HG03095 (cell line): ENCODE measurements around the gene TANC1.

ENCODE experiments used
- ATAC-seq: cut with Tn5 transposase; IDR thresholded peaks from one replicate; pipeline ENCODE4 v1.9.1; 2021; ENCODE audit warnings: moderate library complexity; ENCODE audit not compliant: unreplicated experiment

TANC1 gene

GRCh38 chr2:159053161-159054031 is 85.0 kb downstream of the TANC1 start:
- no peak for ATAC-seq

DNA sequence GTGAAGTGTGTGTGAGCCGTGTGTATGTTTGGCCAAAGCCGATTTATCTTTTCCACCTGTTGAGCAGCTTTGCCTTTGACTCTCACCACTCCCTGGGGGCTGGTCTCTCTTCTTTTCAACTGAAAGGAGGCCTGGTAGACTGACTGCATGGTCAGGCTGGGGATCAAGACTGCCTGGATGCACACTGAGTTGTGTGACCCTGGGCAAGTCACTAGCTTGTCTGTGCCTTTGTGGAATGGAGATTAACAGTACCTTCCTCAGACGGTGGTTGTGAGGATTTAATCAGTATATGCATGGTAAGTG is 85.5 kb downstream of the TANC1 start:
- no peak for ATAC-seq

GRCh38 chr2:159054985-159055384 is 86.5 kb downstream of the TANC1 start:
- no peak for ATAC-seq

DNA sequence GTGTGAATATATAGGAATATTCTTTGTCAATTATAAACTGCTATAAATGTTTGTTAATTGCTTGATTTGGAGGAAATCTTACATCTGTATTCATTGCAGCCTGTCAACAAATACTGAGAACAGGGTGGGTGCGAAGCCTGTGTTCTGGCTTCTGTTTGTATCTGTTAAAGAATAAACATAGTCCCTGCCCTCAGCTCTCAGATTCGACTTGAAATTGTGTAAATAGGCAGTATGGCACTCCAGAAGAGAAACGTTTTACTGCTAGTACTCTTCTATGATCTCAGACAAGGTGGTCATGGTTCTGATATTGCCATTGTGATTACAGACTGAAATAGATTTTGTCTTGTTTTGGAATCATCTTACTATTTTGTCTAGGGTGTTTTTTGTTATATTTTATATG is 92.1 kb downstream of the TANC1 start:
- no peak for ATAC-seq

- no peak for ATAC-seq
Observed at GRCh38 chr2:159063677-159064076, 95.2 kb downstream of the TANC1 start.

DNA sequence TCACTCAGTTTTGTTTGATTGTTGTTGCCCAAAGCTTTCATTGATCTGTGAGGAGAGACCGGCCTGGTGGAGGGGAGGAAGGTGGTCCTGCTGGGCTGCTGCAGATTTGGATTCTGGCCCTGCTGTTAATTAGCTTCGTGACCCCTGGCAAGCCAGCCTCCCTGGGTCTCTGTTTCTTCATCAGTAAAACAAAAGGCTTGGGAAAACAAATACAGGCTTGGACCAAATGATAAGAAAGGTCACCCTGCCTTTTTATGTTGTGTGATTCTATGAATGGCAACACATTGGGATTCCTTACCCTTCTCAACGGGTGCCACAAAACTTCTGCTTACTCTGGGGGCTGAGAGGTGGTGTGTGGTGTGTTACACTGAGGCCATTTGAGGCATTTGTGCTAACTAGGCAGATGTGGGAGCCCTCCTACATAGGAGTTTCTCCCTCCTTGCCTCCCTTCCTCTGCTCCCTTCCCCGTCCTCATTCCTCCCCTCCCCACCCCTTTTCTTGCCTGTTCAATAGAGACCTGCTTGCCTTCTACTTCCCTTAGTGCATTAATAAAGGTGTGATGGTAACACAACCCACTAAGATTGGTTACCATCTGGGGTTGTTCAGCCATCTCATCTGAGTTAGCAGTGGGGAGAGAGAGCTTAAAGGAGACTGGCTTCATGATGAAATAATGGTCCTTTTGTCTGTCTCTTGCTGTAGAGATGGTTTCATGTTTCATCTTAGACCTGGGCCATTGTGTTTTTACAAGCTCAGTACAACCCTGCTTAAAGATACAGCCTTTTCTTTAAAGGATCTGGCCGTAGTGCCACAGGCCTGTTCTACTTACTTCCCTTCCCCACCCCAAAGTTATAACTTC is 96.2 kb downstream of the TANC1 start:
- no peak for ATAC-seq

- ATAC-seq = no peak
Observed at GRCh38 chr2:159065313-159065712, 96.9 kb downstream of the TANC1 start.

- ATAC-seq = no peak
Observed at GRCh38 chr2:159065891-159066290, 97.5 kb downstream of the TANC1 start.

DNA sequence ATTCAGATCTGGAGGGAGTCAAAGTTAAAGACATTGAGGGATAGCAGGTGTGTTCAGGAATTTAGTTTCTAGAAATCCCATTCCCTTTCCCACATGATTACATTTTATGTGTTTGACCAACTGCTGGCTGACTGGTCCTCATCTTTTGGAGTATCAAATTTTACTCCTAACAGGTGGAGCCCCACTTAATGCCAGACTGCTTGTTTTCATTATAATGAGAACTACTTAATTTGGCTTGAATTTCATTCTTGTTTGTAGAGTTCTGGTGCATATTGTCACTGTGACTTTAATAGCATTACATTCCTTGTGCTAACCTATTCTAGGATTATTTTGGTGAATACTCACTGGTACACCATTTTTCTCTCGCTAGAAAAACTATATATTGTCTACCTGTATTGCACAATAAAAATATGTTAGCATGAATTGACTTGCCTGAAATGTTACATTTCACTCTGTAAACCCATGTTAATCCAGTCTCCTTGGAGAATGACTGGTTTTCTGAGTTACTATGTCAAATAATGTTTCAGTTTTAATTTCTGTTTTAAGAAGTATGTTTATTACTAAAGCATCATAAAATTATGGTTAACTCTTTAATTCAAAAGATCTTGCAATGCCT is 98.2 kb downstream of the TANC1 start:
- no peak for ATAC-seq

DNA sequence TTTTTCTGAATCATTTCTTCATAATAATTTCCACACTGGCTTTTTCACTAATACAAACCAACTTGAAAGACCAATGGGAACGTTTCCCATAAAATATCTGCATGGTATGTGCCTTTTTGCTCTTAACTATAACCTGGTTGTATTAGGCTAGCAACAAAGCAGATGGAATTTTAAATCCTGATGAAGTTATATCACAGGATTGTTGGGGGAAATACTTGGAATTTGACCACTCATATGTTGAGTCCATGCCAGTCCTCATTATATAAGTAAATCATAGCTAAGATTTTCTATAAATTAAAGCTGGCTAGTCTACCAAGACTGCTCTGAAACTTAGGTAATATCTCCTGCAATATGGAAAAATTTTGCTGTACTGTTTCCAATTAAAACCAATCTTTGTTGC is 99.5 kb downstream of the TANC1 start:
- no peak for ATAC-seq

DNA sequence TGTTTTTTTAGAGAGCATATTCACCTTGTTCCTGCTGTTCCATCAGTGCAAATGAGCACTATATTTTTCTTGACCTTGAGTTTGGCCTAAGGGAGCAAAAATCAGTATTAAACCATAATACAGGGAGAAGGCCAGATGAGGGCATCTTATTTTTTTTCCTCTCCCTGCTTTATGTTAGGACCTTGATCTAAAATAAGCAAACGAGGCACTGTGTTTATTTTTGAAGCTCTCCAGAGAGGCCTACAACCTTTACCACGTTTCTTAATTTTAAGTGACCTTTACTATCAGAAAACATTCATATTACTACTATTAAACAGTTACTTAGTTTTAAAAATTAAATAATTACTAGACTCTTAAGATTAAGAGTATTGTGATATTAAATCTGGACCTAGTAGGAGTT is 100.8 kb downstream of the TANC1 start:
- no peak for ATAC-seq

GRCh38 chr2:159070235-159070634 is 101.8 kb downstream of the TANC1 start:
- ATAC-seq = no peak

GRCh38 chr2:159071190-159071915 is 102.9 kb downstream of the TANC1 start:
- ATAC-seq = no peak

DNA sequence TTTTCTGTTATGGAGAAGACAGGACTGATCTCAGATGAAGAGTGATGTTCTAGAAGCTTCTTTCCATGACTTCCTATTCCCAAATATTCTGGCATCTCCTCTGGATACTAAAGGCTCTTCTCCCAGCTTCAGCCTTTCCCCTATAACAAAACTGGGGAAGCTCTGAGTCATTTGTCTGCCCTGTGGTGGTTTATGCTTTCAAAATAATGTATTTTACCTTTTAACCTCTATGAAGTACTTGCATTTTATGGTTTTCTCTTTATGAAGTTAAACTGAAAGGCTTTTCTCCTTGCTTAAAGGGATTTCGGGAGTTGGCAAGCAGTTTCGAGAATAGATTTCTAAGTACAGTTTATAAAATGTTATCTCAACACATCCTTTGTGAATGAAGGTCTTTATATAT is 104.4 kb downstream of the TANC1 start:
- ATAC-seq = no peak

GRCh38 chr2:159073256-159073655 is 104.8 kb downstream of the TANC1 start:
- no peak for ATAC-seq

- ATAC-seq = no peak
Observed at GRCh38 chr2:159074605-159075004, 106.2 kb downstream of the TANC1 start.

- ATAC-seq = no peak
Observed at GRCh38 chr2:159075727-159076126, 107.3 kb downstream of the TANC1 start.

DNA sequence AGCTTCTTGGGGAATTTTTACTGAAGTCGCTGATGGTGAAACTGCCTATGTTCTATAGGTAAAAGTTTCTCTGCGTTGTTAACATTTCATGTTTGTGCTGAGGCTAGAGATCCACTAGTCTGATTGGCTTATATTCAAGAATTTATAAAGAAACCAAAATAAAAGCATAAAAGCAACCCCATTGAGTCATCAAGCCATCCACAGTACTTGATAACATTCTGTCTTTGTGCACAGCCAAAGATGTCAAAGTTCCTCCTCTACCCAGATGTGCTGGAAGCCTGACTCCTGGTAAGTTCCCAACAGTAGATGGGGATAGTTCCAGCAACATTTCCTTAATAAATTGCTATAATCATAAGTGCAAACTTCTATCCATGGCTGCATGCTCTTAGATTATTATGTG is 107.8 kb downstream of the TANC1 start:
- ATAC-seq = no peak

- ATAC-seq = no peak
Observed at GRCh38 chr2:159077869-159078268, 109.4 kb downstream of the TANC1 start.

- no peak for ATAC-seq
Observed at GRCh38 chr2:159078443-159078842, 110.0 kb downstream of the TANC1 start.

GRCh38 chr2:159080641-159081040 is 112.2 kb downstream of the TANC1 start:
- no peak for ATAC-seq
